Subcutaneous abdominal adipose tissue (tissue), 5 donors: Measurements from ENCODE around the gene PIGQ.
A peak's percentile ranks its signal among the peaks of the same experiment; 100 is the strongest.

Experiments used
- H3K27ac ChIP-seq: one replicate; pipeline ENCODE4 v1.7.0; 2013; ENCODE audit warnings: low read depth, mild to moderate bottlenecking, inconsistent platforms, low read length, moderate library complexity
- H3K27me3 ChIP-seq, 5 donors: one replicate each; pipeline ENCODE4 v1.7.0; 2013; ENCODE audit warnings: low read length in 5 of 5, inconsistent platforms in 1 of 5; ENCODE audit not compliant: control insufficient read depth in 5 of 5, insufficient read depth in 4 of 5
- H3K36me3 ChIP-seq, 5 donors: one replicate each; pipeline ENCODE4 v1.7.0; 2013; ENCODE audit warnings: low read length in 5 of 5; ENCODE audit not compliant: control insufficient read depth in 5 of 5, insufficient read depth in 5 of 5
- H3K4me1 ChIP-seq, 5 donors: one replicate each; pipeline ENCODE4 v1.7.0; 2013; ENCODE audit warnings: low read length in 5 of 5, mild to moderate bottlenecking in 3 of 5, moderate library complexity in 1 of 5; ENCODE audit not compliant: control insufficient read depth in 5 of 5, insufficient read depth in 5 of 5
- H3K4me3 ChIP-seq, 5 donors: one replicate each; pipeline ENCODE4 v1.7.0; 2013; ENCODE audit warnings: low read length in 5 of 5, low read depth in 1 of 5
- H3K9ac ChIP-seq, 5 donors: one replicate each; pipeline ENCODE4 v1.7.0; 2013; ENCODE audit warnings: low read length in 5 of 5, mild to moderate bottlenecking in 4 of 5, moderate library complexity in 3 of 5
- H3K9me3 ChIP-seq, 5 donors: one replicate each; pipeline ENCODE4 v1.7.0; 2013; ENCODE audit warnings: low read length in 5 of 5; ENCODE audit not compliant: control insufficient read depth in 5 of 5
- donor health status: healthy.
- donor health status: healthy.
- donor health status: healthy.
- donor health status: healthy.
- donor health status: healthy.

The PIGQ gene

GRCh38 chr16:568401-569258 lies 1.1 kb upstream of the PIGQ start:
- H3K36me3 ChIP-seq: peaks cover 0 to 3% (median 0%) of the 10 kb centered on the region in 5 donors
- peaks cover 5 to 53% (median 44%) of the 10 kb centered on the region in 5 donors for H3K4me1 ChIP-seq
- H3K9me3 ChIP-seq: no peaks in the 10 kb centered on the region
- H3K9ac ChIP-seq: peak overlapping the region in 4 of 5 donors; percentile 56 to 83 (median 76)
- peak overlapping the region; percentile 37 for H3K27ac ChIP-seq
- peaks cover 0 to 2% (median 0%) of the 10 kb centered on the region in 5 donors for H3K27me3 ChIP-seq
- peak overlapping the region; percentile 51 to 85 (median 70) for H3K4me3 ChIP-seq

- Histone ChIP-seq H3K27me3 (no peaks in the 10 kb centered on the region), H3K9ac (no peak overlapping the region), H3K36me3 (peaks cover 0 to 33% (median 21%) of the 10 kb centered on the region in 5 donors), H3K4me1 (peaks cover 4 to 29% (median 22%) of the 10 kb centered on the region in 5 donors), H3K27ac (no peak overlapping the region), H3K9me3 (no peaks in the 10 kb centered on the region), H3K4me3 (no peak overlapping the region)
These were observed 3.3 kb downstream of the PIGQ start for GRCh38 chr16:572865-573650.

GRCh38 chr16:574021-574760 lies 4.4 kb downstream of the PIGQ start:
- peaks cover 1 to 21% (median 15%) of the 10 kb centered on the region in 5 donors for H3K4me1 ChIP-seq
- no peaks in the 10 kb centered on the region for H3K27me3 ChIP-seq
- no peak overlapping the region for H3K27ac ChIP-seq
- H3K4me3 ChIP-seq: no peak overlapping the region
- H3K36me3 ChIP-seq: peaks cover 0 to 33% (median 21%) of the 10 kb centered on the region in 5 donors
- no peak overlapping the region for H3K9ac ChIP-seq
- no peaks in the 10 kb centered on the region for H3K9me3 ChIP-seq

- Histone ChIP-seq H3K27me3 (no peaks in the 10 kb centered on the region), H3K9ac (no peak overlapping the region), H3K4me3 (no peak overlapping the region), H3K9me3 (no peaks in the 10 kb centered on the region), H3K27ac (no peak overlapping the region), H3K36me3 (peaks cover 0 to 41% (median 21%) of the 10 kb centered on the region in 5 donors), H3K4me1 (peaks cover 0 to 14% (median 7%) of the 10 kb centered on the region in 5 donors)
These were observed 5.8 kb downstream of the PIGQ start for GRCh38 chr16:575354-576196.

GRCh38 chr16:576197-576822 lies 6.5 kb downstream of the PIGQ start:
- H3K27ac ChIP-seq: no peak overlapping the region

GRCh38 chr16:576823-577201 lies 7.0 kb downstream of the PIGQ start:
- Histone ChIP-seq H3K4me1 (peaks cover 0 to 4% (median 0%) of the 10 kb centered on the region in 5 donors), H3K9ac (no peak overlapping the region), H3K27ac (no peak overlapping the region), H3K4me3 (no peak overlapping the region), H3K36me3 (peaks cover 0 to 47% (median 25%) of the 10 kb centered on the region in 5 donors), H3K9me3 (no peaks in the 10 kb centered on the region), H3K27me3 (no peaks in the 10 kb centered on the region)

More at GRCh38 chr16:576197-576822, 6.5 kb downstream of the PIGQ start:
- Histone ChIP-seq H3K4me1 (peaks cover 0 to 7% (median 0%) of the 10 kb centered on the region in 5 donors), H3K9ac (no peak overlapping the region), H3K9me3 (no peaks in the 10 kb centered on the region), H3K4me3 (no peak overlapping the region), H3K36me3 (peaks cover 0 to 47% (median 25%) of the 10 kb centered on the region in 5 donors), H3K27me3 (no peaks in the 10 kb centered on the region)

GRCh38 chr16:577796-578195 lies 8.0 kb downstream of the PIGQ start:
- Histone ChIP-seq H3K9ac (no peak overlapping the region), H3K36me3 (peaks cover 0 to 54% (median 26%) of the 10 kb centered on the region in 5 donors), H3K4me3 (no peak overlapping the region), H3K4me1 (peaks cover 0 to 4% (median 0%) of the 10 kb centered on the region in 5 donors), H3K27me3 (no peaks in the 10 kb centered on the region), H3K9me3 (no peaks in the 10 kb centered on the region), H3K27ac (no peak overlapping the region)

GRCh38 chr16:578232-578869 lies 8.6 kb downstream of the PIGQ start:
- Histone ChIP-seq H3K27ac (no peak overlapping the region), H3K9me3 (no peaks in the 10 kb centered on the region), H3K4me3 (no peak overlapping the region), H3K4me1 (peaks cover 0 to 4% (median 0%) of the 10 kb centered on the region in 5 donors), H3K27me3 (no peaks in the 10 kb centered on the region), H3K9ac (no peak overlapping the region), H3K36me3 (peaks cover 0 to 53% (median 29%) of the 10 kb centered on the region in 5 donors)
